ENCODE measurements around the gene ARF6. TPM values are rescaled to one million over a fixed set of nuclear protein-coding genes. Genes with fewer than 3 reads are reported as not detected.

ARF6 gene
- polyA plus RNA-seq, 2 of the 4 experiments (the other 2 are of a cell fraction) = 33.3 to 54.8 TPM

- FAIRE-seq (no peak), ATAC-seq (no peak), DNase-seq (ENCODE audit: low read depth in 1 of 2, low spot score in 1 of 2) (peak in 1 of 2 experiments; percentile 29)
- H3K27ac ChIP-seq = peak overlapping the region in 1 of 2 experiments; percentile 47; a peak in 1 of 6 replicates
- H3K4me2 ChIP-seq = peak overlapping the region; percentile 32; the same call in 2 of the 3 replicates
- no peak overlapping the region for H3K4me3 ChIP-seq
- ChIA-PET POLR2A (no interaction called here), CTCF (interaction anchor here (0.8 to 1.8 kb wide), 7 partner anchors 9 to 120 kb away, joined by 3 to 6 read pairs (median 4); partner anchors contain the start of gene NEMF)
- H3K9me3 ChIP-seq = peaks cover 6% of the 10 kb centered on the region; the same call in 1 of the 3 replicates
- WGBS (ENCODE audit: missing lambda C conversion rate) = 96% methylated on average over 1 of the region's 1 CpG
- H3K4me1 ChIP-seq = peaks cover 25% of the 10 kb centered on the region
- TF ChIP-seq MAFK (IDR thresholded peaks at IDR 0.05; ENCODE audit: partially characterized antibody) (no peak), HOXB13 (CRISPR knock-in tag; IDR thresholded peaks at IDR 0.05; ENCODE audit: low read depth) (no peak), KDM5A (IDR thresholded peaks at IDR 0.05) (no peak), RNF2 (IDR thresholded peaks at IDR 0.05; ENCODE audit: borderline replicate concordance, low read depth) (no peak), EHMT2 (IDR thresholded peaks at IDR 0.05; ENCODE audit: low read depth) (no peak), TFCP2L1 (CRISPR knock-in tag; IDR thresholded peaks at IDR 0.05) (no peak), PBX3 (IDR thresholded peaks at IDR 0.05) (no peak), CHD4 (IDR thresholded peaks at IDR 0.05; ENCODE audit: borderline replicate concordance) (no peak), POLR2AphosphoS2 (conservative IDR thresholded peaks at IDR 0.05; ENCODE audit: low read length) (no peak), HEYL (CRISPR knock-in tag; IDR thresholded peaks at IDR 0.05) (no peak), NPAS2 (CRISPR knock-in tag; IDR thresholded peaks at IDR 0.05; ENCODE audit: borderline replicate concordance) (no peak), ESRRA (IDR thresholded peaks at IDR 0.05; ENCODE audit: borderline replicate concordance, low read length) (no peak), ZC3H11A (IDR thresholded peaks at IDR 0.05) (no peak), REST (IDR thresholded peaks at IDR 0.05) (no peak), MYC (IDR thresholded peaks at IDR 0.05; ENCODE audit: borderline replicate concordance, low read length) (no peak), BCL3 (IDR thresholded peaks at IDR 0.05) (no peak), TP53 (CRISPR knock-in tag; IDR thresholded peaks at IDR 0.05) (no peak)
These were observed 48.0 kb downstream of the ARF6 start for GRCh38 chr14:49940808-49941421.

- no peak for ATAC-seq
These were observed 49.2 kb downstream of the ARF6 start for GRCh38 chr14:49942090-49942489.

More at GRCh38 chr14:49942090-49942489, 49.2 kb downstream of the ARF6 start:
- Histone ChIP-seq H3K9me3 (peaks cover 6% of the 10 kb centered on the region; the same call in 1 of the 3 replicates), H3K4me2 (no peak overlapping the region), H3K4me1 (peaks cover 35% of the 10 kb centered on the region), H3K27ac (no peak overlapping the region; a peak in 1 of 6 replicates), H3K4me3 (no peak overlapping the region)
- CTCF ChIA-PET = interaction anchor here (1.1 kb wide), 1 partner anchor 36 kb away, joined by 3 read pairs; no protein-coding TSS in a partner anchor
- TF ChIP-seq HEYL (CRISPR knock-in tag; IDR thresholded peaks at IDR 0.05) (no peak), FOSL2 (IDR thresholded peaks at IDR 0.05) (no peak), FOSL2 (CRISPR knock-in tag; IDR thresholded peaks at IDR 0.05) (no peak), REST (IDR thresholded peaks at IDR 0.05) (no peak), JUNB (IDR thresholded peaks at IDR 0.05) (no peak), SREBF2 (IDR thresholded peaks at IDR 0.05) (no peak), HDAC2 (IDR thresholded peaks at IDR 0.05) (no peak), KDM1A (IDR thresholded peaks at IDR 0.05; ENCODE audit: low read depth) (no peak), TFCP2L1 (CRISPR knock-in tag; IDR thresholded peaks at IDR 0.05) (no peak), ZC3H11A (IDR thresholded peaks at IDR 0.05) (no peak), NFE2L2 (conservative IDR thresholded peaks at IDR 0.05; ENCODE audit: low read length) (no peak), ZSCAN20 (CRISPR knock-in tag; IDR thresholded peaks at IDR 0.05) (no peak), KDM5A (IDR thresholded peaks at IDR 0.05) (no peak), ESRRA (IDR thresholded peaks at IDR 0.05; ENCODE audit: borderline replicate concordance, low read length) (no peak), CEBPB (IDR thresholded peaks at IDR 0.05) (no peak), ZFP36 (IDR thresholded peaks at IDR 0.05; ENCODE audit: borderline replicate concordance, partially characterized antibody) (no peak), CHD2 (IDR thresholded peaks at IDR 0.05; ENCODE audit: low read length, partially characterized antibody) (no peak)
- no peak for FAIRE-seq
- no peak for DNase-seq (ENCODE audit: low read depth in 1 of 2, low spot score in 1 of 2)
- POLR2A ChIA-PET = no interaction called here
- 71% methylated on average over 2 of the region's 2 CpGs for WGBS (ENCODE audit: missing lambda C conversion rate)

Data from A549 (cell line).